ENCODE measurements around the gene NDUFAF2.
"Not testable (repeated sequence)": the region's sequence is repeated elsewhere in the genome, so short reads cannot be mapped to it uniquely, and the experiment has no call there.

Gene NDUFAF2

GRCh38 chr5:61048534-61048933 is 103.5 kb downstream of the NDUFAF2 start:
- DNase-seq (ENCODE audit: low read depth, low spot score) = no peak

- DNase-seq (ENCODE audit: low read depth, low spot score) = no peak
Measured at GRCh38 chr5:61050292-61050691, 105.3 kb downstream of the NDUFAF2 start.

GRCh38 chr5:61051267-61051666 is 106.3 kb downstream of the NDUFAF2 start:
- DNase-seq (ENCODE audit: low read depth, low spot score) = no peak

GRCh38 chr5:61052882-61053281 is 107.9 kb downstream of the NDUFAF2 start:
- DNase-seq (ENCODE audit: low read depth, low spot score) = no peak

- DNase-seq (ENCODE audit: low read depth, low spot score) = no peak
Measured at GRCh38 chr5:61053937-61054336, 108.9 kb downstream of the NDUFAF2 start.

- no peak for DNase-seq (ENCODE audit: low read depth, low spot score)
Measured at GRCh38 chr5:61055434-61056006, 110.5 kb downstream of the NDUFAF2 start.

GRCh38 chr5:61059499-61059898 is 114.5 kb downstream of the NDUFAF2 start:
- DNase-seq (ENCODE audit: low read depth, low spot score) = no peak

- no peak for DNase-seq (ENCODE audit: low read depth, low spot score)
Measured at GRCh38 chr5:61069150-61069549, 124.1 kb downstream of the NDUFAF2 start.

GRCh38 chr5:61071526-61071925 is 126.5 kb downstream of the NDUFAF2 start:
- DNase-seq (ENCODE audit: low read depth, low spot score) = no peak

GRCh38 chr5:61076626-61077025 is 131.6 kb downstream of the NDUFAF2 start:
- DNase-seq (ENCODE audit: low read depth, low spot score) = no peak

- DNase-seq (ENCODE audit: low read depth, low spot score) = no peak
Measured at GRCh38 chr5:61081741-61082140, 136.7 kb downstream of the NDUFAF2 start.

GRCh38 chr5:61082516-61083280 is 137.7 kb downstream of the NDUFAF2 start:
- DNase-seq (ENCODE audit: low read depth, low spot score) = no peak

- no peak for DNase-seq (ENCODE audit: low read depth, low spot score)
Measured at GRCh38 chr5:61084658-61085057, 139.7 kb downstream of the NDUFAF2 start.

GRCh38 chr5:61085885-61086284 is 140.9 kb downstream of the NDUFAF2 start:
- no peak for DNase-seq (ENCODE audit: low read depth, low spot score)

GRCh38 chr5:61087921-61088320 is 142.9 kb downstream of the NDUFAF2 start:
- DNase-seq (ENCODE audit: low read depth, low spot score) = no peak

- no peak for DNase-seq (ENCODE audit: low read depth, low spot score)
Measured at GRCh38 chr5:61089351-61089750, 144.3 kb downstream of the NDUFAF2 start.

GRCh38 chr5:61093046-61093771 is 148.2 kb downstream of the NDUFAF2 start:
- DNase-seq (ENCODE audit: low read depth, low spot score) = not testable (repeated sequence)

- no peak for DNase-seq (ENCODE audit: low read depth, low spot score)
Measured at GRCh38 chr5:61097465-61097864, 152.5 kb downstream of the NDUFAF2 start.

GRCh38 chr5:61098251-61098995 is 153.4 kb downstream of the NDUFAF2 start:
- no peak for DNase-seq (ENCODE audit: low read depth, low spot score)

- DNase-seq (ENCODE audit: low read depth, low spot score) = no peak
Measured at GRCh38 chr5:61100437-61100836, 155.4 kb downstream of the NDUFAF2 start.

GRCh38 chr5:61114441-61114840 is 169.4 kb downstream of the NDUFAF2 start:
- DNase-seq (ENCODE audit: low read depth, low spot score) = no peak

- no peak for DNase-seq (ENCODE audit: low read depth, low spot score)
Measured at GRCh38 chr5:61115968-61116367, 171.0 kb downstream of the NDUFAF2 start.

Data from iPS DF 19.7 (cell line).